Small intestine (tissue), 7 donors: ENCODE data around the gene ITPR1. TPM values are rescaled to one million over a fixed set of nuclear protein-coding genes. Genes with fewer than 3 reads are reported as not detected.

Experiments used
- DNase-seq, 2 donors: peaks; one replicate each; pipeline versions ENCODE4 v3.0.0 to v3.0.0-alpha.2; 2013
- FAIRE-seq: peaks from 2 replicates; lab custom pipeline; 2012; peaks lifted over from hg19 to GRCh38; lab: Jason Lieb, UNC
- H3K27ac ChIP-seq, 3 donors: one replicate each; pipeline ENCODE4 v1.5.1; 2013; ENCODE audit warnings: low read length in 2 of 3, mild to moderate bottlenecking in 2 of 3, control low read depth in 1 of 3, inconsistent platforms in 1 of 3, low read depth in 1 of 3, moderate library complexity in 1 of 3
- H3K27me3 ChIP-seq, 3 donors: one replicate each; pipeline ENCODE4 v1.6.1; 2013; ENCODE audit warnings: low read length in 3 of 3, inconsistent platforms in 1 of 3; ENCODE audit not compliant: control insufficient read depth in 3 of 3, insufficient read depth in 3 of 3
- H3K36me3 ChIP-seq, 3 donors: one replicate each; pipeline ENCODE4 v1.6.1; 2013; ENCODE audit warnings: low read length in 3 of 3, inconsistent platforms in 1 of 3, low read depth in 1 of 3, mild to moderate bottlenecking in 1 of 3, moderate library complexity in 1 of 3; ENCODE audit not compliant: control insufficient read depth in 3 of 3, insufficient read depth in 2 of 3
- H3K4me1 ChIP-seq, 3 donors: one replicate each; pipeline ENCODE4 v1.6.1; 2013; ENCODE audit warnings: low read length in 2 of 3, inconsistent platforms in 1 of 3, low read depth in 1 of 3, mild to moderate bottlenecking in 1 of 3, moderate library complexity in 1 of 3; ENCODE audit not compliant: control insufficient read depth in 3 of 3, insufficient read depth in 2 of 3
- H3K4me3 ChIP-seq, 3 donors: one replicate each; pipeline ENCODE4 v1.5.1; 2013; ENCODE audit warnings: low read length in 3 of 3, control low read depth in 1 of 3, inconsistent platforms in 1 of 3, low read depth in 1 of 3, mild to moderate bottlenecking in 1 of 3, moderate library complexity in 1 of 3
- H3K9me3 ChIP-seq, 2 donors: one replicate each; pipeline ENCODE4 v1.6.1; 2013; ENCODE audit warnings: low read depth in 1 of 2, low read length in 1 of 2; ENCODE audit not compliant: control insufficient read depth in 2 of 2, insufficient read depth in 1 of 2
- WGBS, 3 donors: extraction: QIAGEN DNeasy Blood & Tissue Kit; methylation state at CpG; one replicate each; pipeline ENCODE4 v1.1.7; 2013; 5-methylcytosine and 5-hydroxymethylcytosine counted together
- polyA plus RNA-seq, 4 donors: library from polyadenylated mRNA; stranded (reverse) in 3 of 4; unstranded in 1 of 4; fragments of 200-250 nt in 3 of 4; fragments of 120-200 nt in 1 of 4; gene quantifications; one replicate each; pipeline versions ENCODE4 v1.2.1 to v1.2.3, GENCODE V29; 2013
- donor health status: healthy with polysubstance abuse.
- donor health status: control.
- donor health status: control.
- donor health status: Bipolar disorder and iron deficiency.
- donor health status: healthy.

The ITPR1 gene
- polyA plus RNA-seq, 4 donors, result 0.89 to 13.8 (median 5.1) TPM

- H3K9me3 ChIP-seq, result no peaks in the 10 kb centered on the region
- H3K4me1 ChIP-seq, result peaks cover 6% of the 10 kb centered on the region in 3 donors
- FAIRE-seq (no peak), DNase-seq (peak; percentile 16 to 38)
- no peaks in the 10 kb centered on the region for H3K36me3 ChIP-seq
- peak overlapping the region; percentile 70 to 92 (median 72) for H3K4me3 ChIP-seq
- 2 to 4% (median 2%) methylated on average over 28 of the region's 28 CpGs for WGBS, 3 donors
- H3K27ac ChIP-seq, result peak overlapping the region in 2 of 3 donors; percentile 41 to 45
- peaks cover 0 to 38% (median 0%) of the 10 kb centered on the region in 3 donors for H3K27me3 ChIP-seq
Observed at GRCh38 chr3:4493941-4494894, 1.1 kb downstream of the ITPR1 start.

GRCh38 chr3:4494895-4495264, 1.7 kb downstream of the ITPR1 start:
- Histone ChIP-seq H3K27ac (peak overlapping the region in 1 of 3 donors; percentile 18), H3K4me1 (peaks cover 6% of the 10 kb centered on the region in 3 donors)
- FAIRE-seq, result no peak

GRCh38 chr3:4495294-4496086, 2.3 kb downstream of the ITPR1 start:
- H3K9me3 ChIP-seq, result no peaks in the 10 kb centered on the region
- no peak overlapping the region for H3K4me3 ChIP-seq
- 66 to 90% (median 80%) methylated on average over 3 of the region's 3 CpGs for WGBS, 3 donors
- H3K4me1 ChIP-seq, result peaks cover 6% of the 10 kb centered on the region in 3 donors
- no peaks in the 10 kb centered on the region for H3K36me3 ChIP-seq
- peaks cover 0 to 38% (median 0%) of the 10 kb centered on the region in 3 donors for H3K27me3 ChIP-seq
- DNase-seq, result no peak
- FAIRE-seq, result no peak
- H3K27ac ChIP-seq, result peak overlapping the region in 1 of 3 donors; percentile 32

More at GRCh38 chr3:4494895-4495264, 1.7 kb downstream of the ITPR1 start:
- 22 to 45% (median 42%) methylated on average over 4 of the region's 4 CpGs for WGBS, 3 donors
- Histone ChIP-seq H3K27me3 (peaks cover 0 to 38% (median 0%) of the 10 kb centered on the region in 3 donors), H3K9me3 (no peaks in the 10 kb centered on the region), H3K4me3 (peak overlapping the region in 1 of 3 donors; percentile 70), H3K36me3 (no peaks in the 10 kb centered on the region)
- DNase-seq, result no peak

- peaks cover 6% of the 10 kb centered on the region in 3 donors for H3K4me1 ChIP-seq
- FAIRE-seq (no peak), DNase-seq (no peak)
- WGBS, 3 donors, result 51 to 79% (median 57%) methylated on average over 3 of the region's 3 CpGs
- no peak overlapping the region for H3K4me3 ChIP-seq
- H3K9me3 ChIP-seq, result no peaks in the 10 kb centered on the region
- no peak overlapping the region for H3K27ac ChIP-seq
- H3K27me3 ChIP-seq, result peaks cover 0 to 37% (median 0%) of the 10 kb centered on the region in 3 donors
- H3K36me3 ChIP-seq, result no peaks in the 10 kb centered on the region
Observed at GRCh38 chr3:4496087-4496452, 2.9 kb downstream of the ITPR1 start.

GRCh38 chr3:4497005-4497692, 4.0 kb downstream of the ITPR1 start:
- Histone ChIP-seq H3K36me3 (no peaks in the 10 kb centered on the region), H3K4me3 (no peak overlapping the region), H3K27ac (no peak overlapping the region), H3K27me3 (peaks cover 0 to 27% (median 0%) of the 10 kb centered on the region in 3 donors), H3K4me1 (peaks cover 6 to 11% (median 9%) of the 10 kb centered on the region in 3 donors), H3K9me3 (no peaks in the 10 kb centered on the region)
- FAIRE-seq (no peak), DNase-seq (no peak)
- WGBS, 3 donors, result 63 to 77% (median 67%) methylated on average over 5 of the region's 5 CpGs

- no peaks in the 10 kb centered on the region for H3K36me3 ChIP-seq
- H3K27ac ChIP-seq, result no peak overlapping the region
- peaks cover 6 to 10% (median 9%) of the 10 kb centered on the region in 3 donors for H3K4me1 ChIP-seq
- FAIRE-seq, result no peak
- no peak overlapping the region for H3K4me3 ChIP-seq
- no peak for DNase-seq
- H3K9me3 ChIP-seq, result no peaks in the 10 kb centered on the region
- H3K27me3 ChIP-seq, result peaks cover 0 to 23% (median 0%) of the 10 kb centered on the region in 3 donors
- WGBS, 3 donors, result 58 to 85% (median 65%) methylated on average over 1 of the region's 1 CpG
Observed at GRCh38 chr3:4497843-4498324, 4.7 kb downstream of the ITPR1 start.

- Histone ChIP-seq H3K4me3 (no peak overlapping the region), H3K27me3 (peaks cover 0 to 22% (median 0%) of the 10 kb centered on the region in 3 donors), H3K9me3 (no peaks in the 10 kb centered on the region), H3K27ac (no peak overlapping the region), H3K36me3 (no peaks in the 10 kb centered on the region), H3K4me1 (peaks cover 6 to 10% (median 9%) of the 10 kb centered on the region in 3 donors)
- no peak for DNase-seq
- no peak for FAIRE-seq
- WGBS, 3 donors, result 73 to 87% (median 78%) methylated on average over 5 of the region's 5 CpGs
Observed at GRCh38 chr3:4498446-4498845, 5.3 kb downstream of the ITPR1 start.
